Fibroblast of gingiva (primary cell): Measurements from ENCODE around the gene CCDC40.

Source experiments
- DNase-seq: peaks from one replicate; pipeline ENCODE4 v3.0.0-alpha.2; 2011; ENCODE audit warnings: low read depth

The CCDC40 gene

GRCh38 chr17:80102664-80103448 is 66.4 kb downstream of the CCDC40 start:
- DNase-seq = no peak

DNA sequence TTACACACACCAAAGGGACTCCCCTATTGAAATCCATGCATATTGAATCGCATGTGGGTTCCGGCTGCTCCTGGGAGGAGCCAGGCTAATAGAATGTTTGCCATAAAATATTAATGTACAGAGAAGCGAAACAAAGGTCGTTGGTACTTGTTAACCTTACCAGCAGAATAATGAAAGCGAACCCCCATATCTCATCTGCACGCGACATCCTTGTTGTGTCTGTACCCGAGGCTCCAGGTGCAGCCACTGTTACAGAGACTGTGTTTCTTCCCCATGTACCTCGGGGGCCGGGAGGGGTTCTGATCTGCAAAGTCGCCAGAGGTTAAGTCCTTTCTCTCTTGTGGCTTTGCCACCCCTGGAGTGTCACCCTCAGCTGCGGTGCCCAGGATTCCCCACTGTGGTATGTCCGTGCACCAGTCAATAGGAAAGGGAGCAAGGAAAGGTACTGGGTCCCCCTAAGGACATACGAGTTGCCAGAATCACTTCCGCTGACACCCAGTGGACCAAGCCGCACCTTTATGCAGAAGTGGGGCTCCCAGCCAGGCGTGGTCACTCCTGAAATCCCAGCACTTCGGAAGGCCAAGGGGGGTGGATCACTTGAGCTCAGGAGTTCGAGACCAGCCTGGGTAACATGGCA is 67.1 kb downstream of the CCDC40 start:
- DNase-seq = no peak

DNA sequence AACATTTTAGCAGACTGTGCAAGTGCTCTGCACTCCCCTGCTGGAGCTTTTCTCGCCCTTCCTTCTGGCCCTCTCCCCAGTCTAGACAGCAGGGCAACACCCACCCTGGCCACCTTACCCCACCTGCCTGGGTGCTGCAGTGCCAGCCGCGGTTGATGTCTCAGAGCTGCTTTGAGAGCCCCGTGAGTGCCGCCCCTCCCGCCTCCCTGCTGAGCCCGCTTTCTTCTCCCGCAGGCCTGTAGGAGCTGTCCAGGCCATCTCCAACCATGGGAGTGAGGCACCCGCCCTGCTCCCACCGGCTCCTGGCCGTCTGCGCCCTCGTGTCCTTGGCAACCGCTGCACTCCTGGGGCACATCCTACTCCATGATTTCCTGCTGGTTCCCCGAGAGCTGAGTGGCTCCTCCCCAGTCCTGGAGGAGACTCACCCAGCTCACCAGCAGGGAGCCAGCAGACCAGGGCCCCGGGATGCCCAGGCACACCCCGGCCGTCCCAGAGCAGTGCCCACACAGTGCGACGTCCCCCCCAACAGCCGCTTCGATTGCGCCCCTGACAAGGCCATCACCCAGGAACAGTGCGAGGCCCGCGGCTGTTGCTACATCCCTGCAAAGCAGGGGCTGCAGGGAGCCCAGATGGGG is 68.0 kb downstream of the CCDC40 start:
- no peak for DNase-seq

- no peak for DNase-seq
Observed at GRCh38 chr17:80104956-80105375, 68.5 kb downstream of the CCDC40 start.

DNA sequence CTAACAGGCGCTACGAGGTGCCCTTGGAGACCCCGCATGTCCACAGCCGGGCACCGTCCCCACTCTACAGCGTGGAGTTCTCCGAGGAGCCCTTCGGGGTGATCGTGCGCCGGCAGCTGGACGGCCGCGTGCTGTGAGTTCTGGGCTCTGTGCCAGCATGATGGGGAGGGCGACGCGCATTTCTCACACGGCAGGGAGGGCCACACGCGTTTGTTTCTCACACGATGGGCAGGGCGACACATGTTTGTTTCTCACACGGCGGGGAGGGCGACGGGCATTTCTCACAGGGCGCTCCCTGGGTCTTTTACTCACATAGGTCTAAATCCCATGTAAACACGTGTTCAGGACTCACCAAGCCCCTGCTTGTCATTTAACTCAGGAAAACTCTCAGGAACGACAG is 69.3 kb downstream of the CCDC40 start:
- DNase-seq = no peak

DNA sequence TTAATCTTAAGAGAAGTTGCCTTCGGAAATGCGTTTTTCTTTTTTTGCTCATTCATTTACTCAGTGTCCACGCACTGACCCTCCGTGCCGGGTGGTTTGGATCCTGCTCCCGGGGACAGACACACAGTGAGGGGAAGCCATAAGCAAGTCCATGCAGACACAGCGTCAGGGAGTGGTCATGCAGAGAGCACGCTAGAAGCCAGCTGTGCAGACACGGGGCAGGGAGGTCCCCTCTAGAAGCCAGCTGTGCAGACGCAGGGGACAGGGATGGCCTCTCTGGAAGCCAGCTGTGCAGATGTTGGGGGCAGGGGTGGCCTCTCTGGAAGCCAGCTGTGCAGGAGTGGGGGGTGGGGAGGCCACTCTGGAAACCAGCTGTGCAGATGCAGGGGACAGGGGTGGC is 69.7 kb downstream of the CCDC40 start:
- no peak for DNase-seq

DNA sequence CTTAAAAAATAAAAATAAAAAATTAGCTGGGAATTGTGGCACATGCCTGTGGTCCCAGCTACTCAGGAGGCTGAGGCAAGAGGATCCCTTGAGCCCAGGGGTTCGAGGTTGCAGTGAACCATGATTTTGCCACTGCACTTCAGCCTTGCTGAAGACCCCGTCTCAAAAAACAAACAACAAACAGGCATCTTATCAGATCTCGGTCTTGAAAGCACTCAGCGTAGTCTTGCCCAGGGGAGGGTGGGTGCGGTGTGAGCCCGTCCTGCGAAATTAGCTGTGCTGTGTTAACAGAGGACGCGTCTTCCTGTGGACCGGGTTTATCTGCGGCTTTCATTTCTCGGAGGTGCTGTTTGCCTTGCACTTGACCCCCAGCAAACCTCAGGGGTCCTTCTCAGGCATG is 70.3 kb downstream of the CCDC40 start:
- no peak for DNase-seq

GRCh38 chr17:80107231-80108021 is 71.0 kb downstream of the CCDC40 start:
- no peak for DNase-seq

GRCh38 chr17:80108036-80108971 is 71.9 kb downstream of the CCDC40 start:
- DNase-seq = no peak

DNA sequence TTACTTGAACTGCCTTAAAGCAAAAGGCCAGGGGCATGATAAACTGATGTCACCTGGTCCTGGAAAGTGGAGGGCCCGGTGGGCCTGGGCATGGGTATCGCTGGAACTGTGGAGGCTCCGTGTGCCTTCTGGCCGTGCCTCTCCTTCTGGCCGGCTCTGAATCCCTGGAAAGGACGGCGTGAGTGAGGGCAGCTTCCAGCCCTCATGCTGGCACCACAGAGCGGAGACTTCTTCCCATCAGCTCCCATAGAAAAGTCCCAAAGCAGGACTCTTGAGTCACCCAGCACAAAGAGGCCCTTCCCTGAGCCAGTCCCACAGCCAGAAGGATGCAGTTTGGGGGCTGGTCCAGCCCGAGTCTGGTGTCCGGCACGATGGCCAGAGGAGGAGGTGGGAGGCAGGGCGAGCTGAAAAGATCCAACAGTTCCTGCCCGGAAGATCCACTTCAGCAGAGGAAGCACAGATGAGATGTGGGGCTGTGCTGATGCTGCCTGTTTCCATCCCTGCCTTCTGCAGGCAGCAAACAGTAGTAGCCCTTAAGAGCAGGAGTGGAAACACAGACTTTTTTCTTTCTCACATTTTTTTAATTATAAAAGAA is 72.7 kb downstream of the CCDC40 start:
- no peak for DNase-seq

GRCh38 chr17:80109713-80110446 is 73.4 kb downstream of the CCDC40 start:
- no peak for DNase-seq

- no peak for DNase-seq
Observed at GRCh38 chr17:80110447-80110812, 74.0 kb downstream of the CCDC40 start.

- no peak for DNase-seq
Observed at GRCh38 chr17:80110927-80111701, 74.7 kb downstream of the CCDC40 start.

GRCh38 chr17:80111702-80112470 is 75.4 kb downstream of the CCDC40 start:
- no peak for DNase-seq

GRCh38 chr17:80112471-80113032 is 76.1 kb downstream of the CCDC40 start:
- DNase-seq = no peak

- DNase-seq = no peak
Observed at GRCh38 chr17:80113033-80113484, 76.6 kb downstream of the CCDC40 start.

- no peak for DNase-seq
Observed at GRCh38 chr17:80114758-80115157, 78.3 kb downstream of the CCDC40 start.

DNA sequence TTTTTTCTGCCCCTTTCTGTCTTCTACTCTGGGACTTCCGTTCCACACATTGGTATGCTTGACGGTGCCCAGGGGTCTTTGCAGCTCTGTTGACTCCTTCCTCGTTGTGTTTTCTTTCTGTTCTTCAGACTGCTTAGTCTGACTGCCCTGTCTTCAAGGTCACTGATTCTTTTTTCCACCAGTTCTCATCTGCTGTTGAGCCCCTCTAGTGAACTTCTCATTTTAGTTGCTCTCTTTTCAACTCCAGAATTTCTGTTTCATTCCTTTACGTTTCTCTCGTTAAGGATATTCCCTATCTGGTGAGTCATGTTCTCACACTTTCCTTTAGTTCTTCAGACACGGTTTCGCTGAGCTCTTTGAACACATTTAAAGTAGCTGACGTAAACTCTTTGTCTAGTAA is 78.7 kb downstream of the CCDC40 start:
- no peak for DNase-seq
